Spinal cord (tissue), 10 donors: Measurements from ENCODE around the gene CLEC4G. TPM values are rescaled to one million over a fixed set of nuclear protein-coding genes. Genes with fewer than 3 reads are reported as not detected.
"Not testable (repeated sequence)": the region's sequence is repeated elsewhere in the genome, so short reads cannot be mapped to it uniquely, and the experiment has no call there.

Experiments
- DNase-seq, 6 donors: peaks; one replicate each; pipeline versions ENCODE4 v3.0.0 to v3.0.0-alpha.2; 2013 to 2015; ENCODE audit warnings: low spot score in 6 of 6, low read depth in 4 of 6
- H3K27ac ChIP-seq: one replicate; pipeline ENCODE4 v1.5.1; 2013; ENCODE audit warnings: low read depth, low read length, control low read depth
- H3K27me3 ChIP-seq: one replicate; pipeline ENCODE4 v1.6.1; 2013; ENCODE audit warnings: low read length; ENCODE audit not compliant: control insufficient read depth, insufficient read depth
- H3K36me3 ChIP-seq: one replicate; pipeline ENCODE4 v1.6.1; 2013; ENCODE audit warnings: low read length; ENCODE audit not compliant: control insufficient read depth, insufficient read depth
- H3K4me1 ChIP-seq: one replicate; pipeline ENCODE4 v1.6.1; 2013; ENCODE audit warnings: low read length; ENCODE audit not compliant: control insufficient read depth, insufficient read depth
- H3K4me3 ChIP-seq: one replicate; pipeline ENCODE4 v1.5.1; 2013; ENCODE audit warnings: low read depth, low read length, control low read depth
- H3K9me3 ChIP-seq: one replicate; pipeline ENCODE4 v1.6.1; 2013; ENCODE audit warnings: low read length; ENCODE audit not compliant: control insufficient read depth, insufficient read depth
- WGBS: methylation state at CpG from one replicate; pipeline ENCODE4 v1.1.5; 2013; ENCODE audit warnings: missing lambda C conversion rate; ENCODE audit not compliant: insufficient coverage; 5-methylcytosine and 5-hydroxymethylcytosine counted together
- polyA plus RNA-seq, 2 donors: library from polyadenylated mRNA; unstranded; fragments of 120-200 nt; gene quantifications; one replicate each; pipeline ENCODE4 v1.2.1, GENCODE V29; 2013; ENCODE audit not compliant: insufficient read length in 2 of 2
- total RNA-seq, 2 donors: library from RNA; depleted of rRNA in 1 of 2; stranded (reverse); fragments of 120-200 nt in 1 of 2; fragments of >200 nt in 1 of 2; gene quantifications; one replicate each; pipeline versions ENCODE4 v1.2.3 to v1.2.4, GENCODE V29; 2013 to 2014
- donor health status: healthy.

Gene CLEC4G
- total and polyA plus RNA-seq, 4 donors: 0.17 to 2.1 (median 1.0) TPM

DNA sequence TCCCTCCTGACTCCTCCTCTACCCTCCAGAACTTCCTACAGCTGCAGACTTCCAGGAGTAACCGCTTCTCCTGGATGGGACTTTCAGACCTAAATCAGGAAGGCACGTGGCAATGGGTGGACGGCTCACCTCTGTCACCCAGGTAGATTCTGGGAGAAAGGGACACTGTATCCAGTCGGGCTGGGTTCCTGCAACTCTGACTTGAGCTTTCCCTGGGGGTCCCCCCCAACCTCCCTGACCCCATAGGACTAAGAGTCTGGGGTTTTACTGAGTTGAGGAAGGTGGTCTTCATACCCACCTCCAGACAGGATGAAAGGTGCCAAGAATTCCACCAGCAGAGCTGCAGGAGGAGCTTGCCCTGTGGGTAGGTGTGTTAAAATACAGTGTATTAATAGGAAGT is 35.6 kb upstream of the CLEC4G start:
- Histone ChIP-seq H3K36me3 (no peaks in the 10 kb centered on the region), H3K27ac (no peak overlapping the region), H3K4me3 (no peak overlapping the region), H3K4me1 (no peaks in the 10 kb centered on the region), H3K9me3 (no peaks in the 10 kb centered on the region), H3K27me3 (peaks cover 2% of the 10 kb centered on the region)
- no peak for DNase-seq
- WGBS: 100% methylated on average over 2 of the region's 4 CpGs

DNA sequence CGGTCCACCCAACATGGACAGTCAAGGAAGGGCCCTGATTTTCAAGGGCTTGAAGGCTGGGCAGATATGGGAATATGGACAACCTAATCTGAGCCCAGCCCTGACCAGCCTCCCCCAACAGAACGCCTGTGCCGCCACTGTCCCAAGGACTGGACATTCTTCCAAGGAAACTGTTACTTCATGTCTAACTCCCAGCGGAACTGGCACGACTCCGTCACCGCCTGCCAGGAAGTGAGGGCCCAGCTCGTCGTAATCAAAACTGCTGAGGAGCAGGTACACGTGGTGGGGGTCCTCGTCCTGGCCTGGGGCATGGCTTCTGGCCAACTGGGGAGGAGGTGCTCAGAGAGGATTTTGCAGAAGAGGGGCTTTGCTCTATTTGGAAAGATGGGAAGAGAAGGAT is 34.6 kb upstream of the CLEC4G start:
- peaks cover 2% of the 10 kb centered on the region for H3K27me3 ChIP-seq
- 84% methylated on average over 9 of the region's 11 CpGs for WGBS
- DNase-seq: no peak

GRCh38 chr19:7765043-7765442 is 33.1 kb upstream of the CLEC4G start:
- H3K27ac ChIP-seq, DNase-seq, H3K36me3 ChIP-seq, H3K4me1 ChIP-seq, H3K9me3 ChIP-seq, H3K27me3 ChIP-seq, H3K4me3 ChIP-seq: not testable (repeated sequence)
- WGBS: 64% methylated on average over 2 of the region's 2 CpGs

More for the DNA sequence above, 34.6 kb upstream of the CLEC4G start:
- Histone ChIP-seq H3K36me3 (no peaks in the 10 kb centered on the region), H3K9me3 (no peaks in the 10 kb centered on the region), H3K4me1 (no peaks in the 10 kb centered on the region), H3K4me3 (no peak overlapping the region), H3K27ac (no peak overlapping the region)

- not testable (repeated sequence) for H3K4me3 ChIP-seq, H3K27me3 ChIP-seq
- WGBS: no CpG with 5 or more reads among the region's 3 CpGs
Measured at GRCh38 chr19:7764157-7764556, 32.2 kb upstream of the CLEC4G start.

GRCh38 chr19:7763696-7764095 is 31.8 kb upstream of the CLEC4G start:
- no peaks in the 10 kb centered on the region for H3K4me1 ChIP-seq
- no peaks in the 10 kb centered on the region for H3K9me3 ChIP-seq
- H3K27me3 ChIP-seq: peaks cover 2% of the 10 kb centered on the region
- DNase-seq: no peak
- no peaks in the 10 kb centered on the region for H3K36me3 ChIP-seq
- H3K4me3 ChIP-seq: no peak overlapping the region
- H3K27ac ChIP-seq: no peak overlapping the region
- WGBS: 29% methylated on average over 1 of the region's 1 CpG

More at GRCh38 chr19:7764157-7764556, 32.2 kb upstream of the CLEC4G start:
- not testable (repeated sequence) for H3K36me3 ChIP-seq, H3K9me3 ChIP-seq, H3K4me1 ChIP-seq, DNase-seq, H3K27ac ChIP-seq

DNA sequence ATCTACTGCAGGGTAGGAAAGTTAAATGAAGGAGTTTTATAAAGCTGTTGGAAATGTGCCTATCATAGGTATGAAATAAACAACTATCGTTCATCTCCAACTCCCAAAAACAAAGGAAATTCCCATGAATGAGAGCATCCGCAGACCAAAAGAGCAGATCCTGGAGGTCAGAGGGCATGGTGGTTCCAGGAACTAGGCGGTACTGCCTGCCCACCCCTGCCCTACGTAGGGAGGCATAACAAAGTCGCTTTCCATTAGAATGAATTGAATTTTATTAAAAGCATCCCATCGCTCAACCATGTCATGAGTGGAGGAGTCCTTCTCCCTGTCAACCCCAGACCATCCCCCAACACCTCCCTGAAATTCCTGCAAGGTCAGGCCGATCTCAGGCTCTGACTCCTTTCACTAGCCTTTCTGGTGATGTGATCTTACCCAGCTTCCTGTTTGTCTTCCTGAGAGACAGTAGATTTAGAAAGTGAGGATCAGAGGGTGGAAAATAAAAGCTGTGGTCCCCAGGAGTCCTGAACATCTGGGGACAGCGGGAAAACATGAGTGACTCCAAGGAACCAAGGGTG is 30.9 kb upstream of the CLEC4G start, which contains the start of gene CLEC4M:
Gene CLEC4M, plus strand, starts transcription at position 525 of the 575 bp plus-strand sequence. Its CDS starts 24 bp downstream, at position 549.
- Histone ChIP-seq H3K4me1 (no peaks in the 10 kb centered on the region), H3K27me3 (peaks cover 2% of the 10 kb centered on the region), H3K4me3 (no peak within 1 kb of the TSS), H3K27ac (no peak within 1 kb of the TSS), H3K36me3 (no peaks in the 10 kb centered on the region), H3K9me3 (peaks cover 7% of the 10 kb centered on the region)
- DNase-seq: no peak
- WGBS: 96% methylated on average over 2 of the region's 8 CpGs

- Histone ChIP-seq H3K36me3 (no peaks in the 10 kb centered on the region), H3K27me3 (peaks cover 2% of the 10 kb centered on the region), H3K4me1 (no peaks in the 10 kb centered on the region), H3K9me3 (peaks cover 11% of the 10 kb centered on the region), H3K4me3 (no peak overlapping the region), H3K27ac (no peak overlapping the region)
- no CpG with 5 or more reads among the region's 1 CpG for WGBS
- no peak for DNase-seq
Measured at GRCh38 chr19:7759156-7759555, 27.2 kb upstream of the CLEC4G start.

DNA sequence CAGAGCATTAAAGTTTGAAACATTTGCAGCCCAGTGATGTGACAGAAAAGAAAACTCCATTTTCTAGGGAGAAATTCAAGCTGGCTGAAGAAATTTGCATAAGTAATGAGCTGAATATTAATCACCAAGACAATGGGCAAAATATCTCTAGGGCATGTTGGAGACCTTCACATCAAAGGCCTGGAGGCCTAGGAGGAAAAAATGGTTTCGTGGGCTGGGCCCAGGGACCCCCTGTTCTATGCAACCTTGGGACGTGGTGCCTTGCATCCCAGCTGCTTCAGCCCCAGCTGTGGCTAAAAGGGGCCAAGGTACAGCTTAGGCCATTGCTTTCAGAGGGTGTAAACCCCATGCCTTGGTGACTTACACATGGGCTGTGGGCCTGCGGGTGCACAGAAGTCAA is 25.4 kb upstream of the CLEC4G start:
- no peaks in the 10 kb centered on the region for H3K36me3 ChIP-seq
- H3K9me3 ChIP-seq: peaks cover 11% of the 10 kb centered on the region
- DNase-seq: no peak
- H3K27me3 ChIP-seq: no peaks in the 10 kb centered on the region
- WGBS: 69% methylated on average over 3 of the region's 3 CpGs
- H3K4me3 ChIP-seq: no peak overlapping the region
- H3K4me1 ChIP-seq: no peaks in the 10 kb centered on the region
- no peak overlapping the region for H3K27ac ChIP-seq

- H3K4me1 ChIP-seq: no peaks in the 10 kb centered on the region
- no peaks in the 10 kb centered on the region for H3K36me3 ChIP-seq
- H3K27me3 ChIP-seq: no peaks in the 10 kb centered on the region
- no peak overlapping the region for H3K4me3 ChIP-seq
- H3K9me3 ChIP-seq: peaks cover 11% of the 10 kb centered on the region
- no peak for DNase-seq
- WGBS: 50% methylated on average over 1 of the region's 4 CpGs
- H3K27ac ChIP-seq: no peak overlapping the region
Measured at GRCh38 chr19:7756258-7756657, 24.3 kb upstream of the CLEC4G start.

- H3K4me1 ChIP-seq: no peaks in the 10 kb centered on the region
- no peaks in the 10 kb centered on the region for H3K27me3 ChIP-seq
- WGBS: 75% methylated on average over 8 of the region's 12 CpGs
- H3K9me3 ChIP-seq: no peaks in the 10 kb centered on the region
- H3K36me3 ChIP-seq: no peaks in the 10 kb centered on the region
- no peak for DNase-seq
- H3K27ac ChIP-seq: no peak overlapping the region
- H3K4me3 ChIP-seq: no peak overlapping the region
Measured at GRCh38 chr19:7751157-7751783, 19.4 kb upstream of the CLEC4G start.
